Stomach smooth muscle (tissue), 2 donors: ENCODE data around the gene LDLRAD3.
A peak's percentile ranks its signal among the peaks of the same experiment; 100 is the strongest.

Experiments
- H3K27ac ChIP-seq: one replicate; pipeline ENCODE4 v1.7.0; 2013; ENCODE audit warnings: mild to moderate bottlenecking, low read length, inconsistent platforms
- H3K27me3 ChIP-seq, 2 donors: one replicate each; pipeline ENCODE4 v1.7.0; 2013; ENCODE audit warnings: low read length in 2 of 2; ENCODE audit not compliant: insufficient read depth in 2 of 2, control insufficient read depth in 1 of 2
- H3K36me3 ChIP-seq, 2 donors: one replicate each; pipeline ENCODE4 v1.7.0; 2013; ENCODE audit warnings: low read length in 2 of 2; ENCODE audit not compliant: control insufficient read depth in 2 of 2, insufficient read depth in 2 of 2
- H3K4me1 ChIP-seq: one replicate; pipeline ENCODE4 v1.7.0; 2013; ENCODE audit warnings: low read length; ENCODE audit not compliant: control insufficient read depth, insufficient read depth
- H3K4me3 ChIP-seq, 2 donors: one replicate each; pipeline ENCODE4 v1.7.0; 2013; ENCODE audit warnings: low read length in 2 of 2
- H3K9ac ChIP-seq, 2 donors: one replicate each; pipeline ENCODE4 v1.7.0; 2013; ENCODE audit warnings: low read length in 2 of 2, mild to moderate bottlenecking in 1 of 2
- H3K9me3 ChIP-seq, 2 donors: one replicate each; pipeline ENCODE4 v1.7.0; 2013; ENCODE audit warnings: low read length in 2 of 2; ENCODE audit not compliant: control insufficient read depth in 2 of 2
- donor health status: healthy.
- donor health status: Pancreatic carcinoma.

Gene LDLRAD3

GRCh38 chr11:35976434-35976833 is 32.6 kb downstream of the LDLRAD3 start:
- peaks cover 5 to 7% of the 10 kb centered on the region in 2 donors for H3K9me3 ChIP-seq
- H3K36me3 ChIP-seq = no peaks in the 10 kb centered on the region
- H3K27me3 ChIP-seq = no peaks in the 10 kb centered on the region
- H3K4me1 ChIP-seq = peaks cover 14% of the 10 kb centered on the region
- no peak overlapping the region for H3K27ac ChIP-seq
- no peak overlapping the region for H3K9ac ChIP-seq
- H3K4me3 ChIP-seq = no peak overlapping the region

- H3K4me1 ChIP-seq = peaks cover 25% of the 10 kb centered on the region
- H3K9ac ChIP-seq = no peak overlapping the region
- no peaks in the 10 kb centered on the region for H3K36me3 ChIP-seq
- H3K4me3 ChIP-seq = no peak overlapping the region
- H3K27me3 ChIP-seq = no peaks in the 10 kb centered on the region
- no peak overlapping the region for H3K27ac ChIP-seq
- H3K9me3 ChIP-seq = peaks cover 5 to 6% of the 10 kb centered on the region in 2 donors
Measured at GRCh38 chr11:35978183-35978582, 34.3 kb downstream of the LDLRAD3 start.

- no peaks in the 10 kb centered on the region for H3K27me3 ChIP-seq
- H3K27ac ChIP-seq = no peak overlapping the region
- peak overlapping the region in 1 of 2 donors; percentile 5 for H3K4me3 ChIP-seq
- H3K4me1 ChIP-seq = peaks cover 32% of the 10 kb centered on the region
- no peaks in the 10 kb centered on the region for H3K36me3 ChIP-seq
- no peak overlapping the region for H3K9ac ChIP-seq
- H3K9me3 ChIP-seq = peaks cover 5 to 6% of the 10 kb centered on the region in 2 donors
Measured at GRCh38 chr11:35978891-35979290, 35.0 kb downstream of the LDLRAD3 start.

- H3K9me3 ChIP-seq = peaks cover 0 to 2% of the 10 kb centered on the region in 2 donors
- H3K36me3 ChIP-seq = no peaks in the 10 kb centered on the region
- H3K4me1 ChIP-seq = peaks cover 36% of the 10 kb centered on the region
- H3K27ac ChIP-seq = peak overlapping the region; percentile 88
- H3K27me3 ChIP-seq = no peaks in the 10 kb centered on the region
- H3K4me3 ChIP-seq = no peak overlapping the region
- H3K9ac ChIP-seq = no peak overlapping the region
Measured at GRCh38 chr11:35980686-35981390, 37.0 kb downstream of the LDLRAD3 start.

- Histone ChIP-seq H3K27me3 (no peaks in the 10 kb centered on the region), H3K4me1 (peaks cover 38% of the 10 kb centered on the region), H3K9me3 (peaks cover 0 to 2% of the 10 kb centered on the region in 2 donors), H3K4me3 (peak overlapping the region; percentile 36 to 58), H3K9ac (peak overlapping the region in 1 of 2 donors; percentile 13), H3K36me3 (no peaks in the 10 kb centered on the region), H3K27ac (peak overlapping the region; percentile 88)
Measured at GRCh38 chr11:35981581-35981980, 37.7 kb downstream of the LDLRAD3 start.

GRCh38 chr11:35982061-35982460 is 38.2 kb downstream of the LDLRAD3 start:
- H3K9me3 ChIP-seq = peaks cover 0 to 2% of the 10 kb centered on the region in 2 donors
- H3K36me3 ChIP-seq = no peaks in the 10 kb centered on the region
- H3K27me3 ChIP-seq = no peaks in the 10 kb centered on the region
- peaks cover 42% of the 10 kb centered on the region for H3K4me1 ChIP-seq
- peak overlapping the region in 1 of 2 donors; percentile 51 for H3K9ac ChIP-seq
- H3K4me3 ChIP-seq = peak overlapping the region; percentile 36 to 58
- peak overlapping the region; percentile 88 for H3K27ac ChIP-seq

- Histone ChIP-seq H3K36me3 (no peaks in the 10 kb centered on the region), H3K27me3 (no peaks in the 10 kb centered on the region), H3K27ac (peak overlapping the region; percentile 49), H3K9me3 (no peaks in the 10 kb centered on the region), H3K9ac (no peak overlapping the region), H3K4me3 (no peak overlapping the region), H3K4me1 (peaks cover 37% of the 10 kb centered on the region)
Measured at GRCh38 chr11:35983981-35984380, 40.1 kb downstream of the LDLRAD3 start.

- Histone ChIP-seq H3K4me1 (peaks cover 26% of the 10 kb centered on the region), H3K4me3 (no peak overlapping the region), H3K9me3 (no peaks in the 10 kb centered on the region), H3K27ac (no peak overlapping the region), H3K36me3 (no peaks in the 10 kb centered on the region), H3K27me3 (no peaks in the 10 kb centered on the region), H3K9ac (no peak overlapping the region)
Measured at GRCh38 chr11:35986947-35987346, 43.1 kb downstream of the LDLRAD3 start.

GRCh38 chr11:35990170-35990569 is 46.3 kb downstream of the LDLRAD3 start:
- Histone ChIP-seq H3K27me3 (no peaks in the 10 kb centered on the region), H3K4me1 (peaks cover 15% of the 10 kb centered on the region), H3K9ac (no peak overlapping the region), H3K4me3 (no peak overlapping the region), H3K27ac (no peak overlapping the region), H3K36me3 (no peaks in the 10 kb centered on the region), H3K9me3 (peaks cover 0 to 2% of the 10 kb centered on the region in 2 donors)

GRCh38 chr11:35990816-35991215 is 47.0 kb downstream of the LDLRAD3 start:
- Histone ChIP-seq H3K9me3 (peaks cover 0 to 5% of the 10 kb centered on the region in 2 donors), H3K27ac (no peak overlapping the region), H3K27me3 (no peaks in the 10 kb centered on the region), H3K4me1 (peaks cover 15% of the 10 kb centered on the region), H3K4me3 (no peak overlapping the region), H3K36me3 (no peaks in the 10 kb centered on the region), H3K9ac (no peak overlapping the region)

GRCh38 chr11:35992548-35992947 is 48.7 kb downstream of the LDLRAD3 start:
- no peak overlapping the region for H3K4me3 ChIP-seq
- H3K9me3 ChIP-seq = peaks cover 0 to 5% of the 10 kb centered on the region in 2 donors
- no peaks in the 10 kb centered on the region for H3K36me3 ChIP-seq
- no peaks in the 10 kb centered on the region for H3K27me3 ChIP-seq
- H3K9ac ChIP-seq = no peak overlapping the region
- H3K4me1 ChIP-seq = peaks cover 8% of the 10 kb centered on the region
- no peak overlapping the region for H3K27ac ChIP-seq
